BJ (cell line): ENCODE results near the gene IL3RA. TPM values are rescaled to one million over a fixed set of nuclear protein-coding genes. Genes with fewer than 3 reads are reported as not detected.

ENCODE experiments used
- CTCF ChIA-PET: fragments of 350-600 bp; formaldehyde crosslinking; extraction: SDS; loops from one replicate; lab custom pipeline; 2021; ENCODE audit warnings: antibody characterized with exemption, inconsistent platforms; lab: Yijun Ruan, JAX
- POLR2A ChIA-PET: fragments of 300-600 bp; sonication (Branson Sonifier 250); formaldehyde crosslinking; extraction: SDS; loops from one replicate; lab custom pipeline; 2021; ENCODE audit warnings: antibody characterized with exemption; lab: Charles Lee
- DNase-seq: peaks from one replicate; pipeline ENCODE4 v3.0.0-alpha.2; 2011; ENCODE audit warnings: low read depth
- H3K27me3 ChIP-seq: 2 replicates; pipeline ENCODE4 v1.6.0; 2011; ENCODE audit warnings: low read length; ENCODE audit not compliant: control insufficient read depth, insufficient read depth
- H3K36me3 ChIP-seq: 2 replicates; pipeline ENCODE4 v1.5.1; 2011; ENCODE audit warnings: low read length; ENCODE audit not compliant: control insufficient read depth, insufficient read depth
- H3K4me3 ChIP-seq: 2 replicates; pipeline ENCODE4 v1.5.1; 2011; ENCODE audit warnings: low read depth, mild to moderate bottlenecking, control low read depth, low read length
- CTCF ChIP-seq: IDR thresholded peaks from 2 replicates; pipeline ENCODE4 v1.5.1; 2011; ENCODE audit warnings: low read depth, mild to moderate bottlenecking, control low read depth, inconsistent platforms, low read length, moderate library complexity; ENCODE audit not compliant: insufficient read depth
- polyA plus RNA-seq: library from polyadenylated mRNA; depleted of rRNA; stranded (reverse); fragments of >200 nt; gene quantifications from 2 replicates; pipeline ENCODE4 v1.2.3, GENCODE V29; 2011

Gene IL3RA
- polyA plus RNA-seq, 1 experiment = 1.5 TPM

- POLR2A ChIA-PET = no interaction called here
- Histone ChIP-seq H3K27me3 (no peaks in the 10 kb centered on the region), H3K4me3 (no peak overlapping the region), H3K36me3 (peaks cover 43% of the 10 kb centered on the region)
- no peak for TF ChIP-seq CTCF
- no peak for DNase-seq
- CTCF ChIA-PET = no interaction called here
Measured at GRCh38 chrX:1389181-1389992, 52.8 kb downstream of the IL3RA start.

- ChIA-PET CTCF (no interaction called here), POLR2A (no interaction called here)
- Histone ChIP-seq H3K27me3 (no peaks in the 10 kb centered on the region), H3K4me3 (no peak overlapping the region), H3K36me3 (peaks cover 39% of the 10 kb centered on the region)
- DNase-seq = no peak
- TF ChIP-seq CTCF = no peak
Measured at GRCh38 chrX:1389993-1390285, 53.4 kb downstream of the IL3RA start.

GRCh38 chrX:1390621-1391369 lies 54.2 kb downstream of the IL3RA start:
- ChIA-PET CTCF (no interaction called here), POLR2A (no interaction called here)
- peak overlapping the region; percentile 95 for H3K4me3 ChIP-seq
- DNase-seq = no peak
- H3K36me3 ChIP-seq = peaks cover 35% of the 10 kb centered on the region
- no peak for TF ChIP-seq CTCF
- no peaks in the 10 kb centered on the region for H3K27me3 ChIP-seq

- H3K36me3 ChIP-seq = peaks cover 30% of the 10 kb centered on the region
- DNase-seq = peak; percentile 12
- H3K4me3 ChIP-seq = peak overlapping the region; percentile 95
- no peak for TF ChIP-seq CTCF
- CTCF ChIA-PET = no interaction called here
- POLR2A ChIA-PET = no interaction called here
- no peaks in the 10 kb centered on the region for H3K27me3 ChIP-seq
Measured at GRCh38 chrX:1391370-1391706, 54.8 kb downstream of the IL3RA start.

- no peaks in the 10 kb centered on the region for H3K27me3 ChIP-seq
- H3K36me3 ChIP-seq = peaks cover 25% of the 10 kb centered on the region
- peak within 1 kb of the TSS; percentile 95 for H3K4me3 ChIP-seq
- TF ChIP-seq CTCF = peak; percentile 24
- DNase-seq = peak; percentile 78
- ChIA-PET CTCF (no interaction called here), POLR2A (no interaction called here)
Measured at GRCh38 chrX:1391707-1392375, 55.3 kb downstream of the IL3RA start, which contains the start of gene SLC25A6. Gene SLC25A6 (minus strand): TSS chrX:1392113. CDS start chrX:1392009, 104 bp downstream.
